Glutamatergic neuron (in vitro differentiated cells): ENCODE data around the gene STRADA. TPM values are rescaled to one million over a fixed set of nuclear protein-coding genes. Genes with fewer than 3 reads are reported as not detected.

Source experiments
- DNase-seq: peaks from one replicate; pipeline ENCODE4 v3.0.0; 2022
- H3K27ac Mint-ChIP-seq: one replicate; pipeline ENCODE4 v1.8.0; 2020; ENCODE audit warnings: mild to moderate bottlenecking, mixed read lengths, inconsistent platforms; ENCODE audit not compliant: unreplicated experiment
- H3K27me3 Mint-ChIP-seq: one replicate; pipeline ENCODE4 v1.8.0; 2020; ENCODE audit warnings: mild to moderate bottlenecking, moderate library complexity, mixed read lengths, inconsistent platforms; ENCODE audit not compliant: unreplicated experiment
- H3K36me3 Mint-ChIP-seq: one replicate; pipeline ENCODE4 v1.8.0; 2020; ENCODE audit warnings: mild to moderate bottlenecking, mixed read lengths, inconsistent platforms; ENCODE audit not compliant: unreplicated experiment
- H3K4me1 Mint-ChIP-seq: one replicate; pipeline ENCODE4 v1.8.0; 2020; ENCODE audit warnings: mild to moderate bottlenecking, low read depth, mixed read lengths, inconsistent platforms; ENCODE audit not compliant: unreplicated experiment
- H3K4me3 Mint-ChIP-seq: one replicate; pipeline ENCODE4 v1.8.0; 2020; ENCODE audit warnings: mild to moderate bottlenecking, mixed read lengths, inconsistent platforms; ENCODE audit not compliant: unreplicated experiment
- H3K9me3 Mint-ChIP-seq: one replicate; pipeline ENCODE4 v1.8.0; 2020; ENCODE audit warnings: mild to moderate bottlenecking, moderate library complexity, mixed read lengths, inconsistent platforms; ENCODE audit not compliant: unreplicated experiment
- CTCF ChIP-seq: fragments of 200-600 bp; sonication (generic); IDR thresholded peaks from one replicate; pipeline ENCODE4 v1.5.0; 2021; ENCODE audit not compliant: partially characterized antibody, unreplicated experiment
- total RNA-seq: library from RNA; stranded (reverse); fragmentation: NEBNext Ultra II Directional; extraction: Animal tissue kit (Norgen Biotek cat#: 25700); gene quantifications from one replicate; pipeline ENCODE4 v1.2.1, GENCODE V29; 2021; ENCODE audit not compliant: unreplicated experiment

STRADA gene
- total RNA-seq, 1 donor from 2014 or later = 58.8 TPM

- Mint-ChIP-seq H3K27ac (no peak overlapping the region), H3K36me3 (peaks cover 4% of the 10 kb centered on the region), H3K4me1 (no peaks in the 10 kb centered on the region), H3K27me3 (no peaks in the 10 kb centered on the region), H3K4me3 (no peak overlapping the region), H3K9me3 (no peaks in the 10 kb centered on the region)
- TF ChIP-seq CTCF = no peak
- DNase-seq = no peak
Observed at GRCh38 chr17:63760771-63761539, 19.4 kb upstream of the STRADA start.

- H3K9me3 Mint-ChIP-seq = no peaks in the 10 kb centered on the region
- H3K4me3 Mint-ChIP-seq = no peak overlapping the region
- DNase-seq = no peak
- TF ChIP-seq CTCF = no peak
- no peak overlapping the region for H3K27ac Mint-ChIP-seq
- H3K27me3 Mint-ChIP-seq = no peaks in the 10 kb centered on the region
- no peaks in the 10 kb centered on the region for H3K4me1 Mint-ChIP-seq
- H3K36me3 Mint-ChIP-seq = no peaks in the 10 kb centered on the region
Observed at GRCh38 chr17:63758428-63758827, 16.8 kb upstream of the STRADA start.

GRCh38 chr17:63754046-63754445, 12.4 kb upstream of the STRADA start:
- Mint-ChIP-seq H3K27me3 (no peaks in the 10 kb centered on the region), H3K36me3 (no peaks in the 10 kb centered on the region), H3K27ac (no peak overlapping the region), H3K9me3 (no peaks in the 10 kb centered on the region), H3K4me1 (no peaks in the 10 kb centered on the region), H3K4me3 (no peak overlapping the region)
- no peak for TF ChIP-seq CTCF
- no peak for DNase-seq

GRCh38 chr17:63753215-63753614, 11.6 kb upstream of the STRADA start:
- no peaks in the 10 kb centered on the region for H3K9me3 Mint-ChIP-seq
- no peak overlapping the region for H3K27ac Mint-ChIP-seq
- no peak for TF ChIP-seq CTCF
- no peak for DNase-seq
- no peak overlapping the region for H3K4me3 Mint-ChIP-seq
- H3K4me1 Mint-ChIP-seq = no peaks in the 10 kb centered on the region
- H3K36me3 Mint-ChIP-seq = no peaks in the 10 kb centered on the region
- H3K27me3 Mint-ChIP-seq = no peaks in the 10 kb centered on the region

- Mint-ChIP-seq H3K36me3 (no peaks in the 10 kb centered on the region), H3K27me3 (no peaks in the 10 kb centered on the region), H3K9me3 (no peaks in the 10 kb centered on the region), H3K4me3 (no peak overlapping the region), H3K27ac (no peak overlapping the region), H3K4me1 (no peaks in the 10 kb centered on the region)
- DNase-seq = no peak
- TF ChIP-seq CTCF = no peak
Observed at GRCh38 chr17:63752707-63753106, 11.1 kb upstream of the STRADA start.
